Skeletal muscle satellite cell (primary cell): ENCODE results near the gene LRMDA.

ENCODE experiments used
- H3K27me3 ChIP-seq: 2 replicates; pipeline ENCODE4 v1.7.0; 2013; ENCODE audit warnings: low read length; ENCODE audit not compliant: control insufficient read depth, insufficient read depth
- H3K36me3 ChIP-seq: 2 replicates; pipeline ENCODE4 v1.7.0; 2013; ENCODE audit warnings: mild to moderate bottlenecking, control low read depth, low read length; ENCODE audit not compliant: insufficient read depth
- H3K4me1 ChIP-seq: 2 replicates; pipeline ENCODE4 v1.7.0; 2013; ENCODE audit warnings: low read length; ENCODE audit not compliant: control insufficient read depth, insufficient read depth
- H3K4me2 ChIP-seq: 2 replicates; pipeline ENCODE4 v1.7.0; 2013; ENCODE audit warnings: mild to moderate bottlenecking, low read length
- H3K4me3 ChIP-seq: 2 replicates; pipeline ENCODE4 v1.7.0; 2013; ENCODE audit warnings: low read length
- H3K9ac ChIP-seq: 2 replicates; pipeline ENCODE4 v1.7.0; 2013; ENCODE audit warnings: mild to moderate bottlenecking, low read depth, low read length, moderate library complexity
- H3K9me3 ChIP-seq: replicated peaks from 2 replicates; pipeline ENCODE4 v1.7.0; 2013; ENCODE audit warnings: mild to moderate bottlenecking, control low read depth, low read length

LRMDA gene

DNA sequence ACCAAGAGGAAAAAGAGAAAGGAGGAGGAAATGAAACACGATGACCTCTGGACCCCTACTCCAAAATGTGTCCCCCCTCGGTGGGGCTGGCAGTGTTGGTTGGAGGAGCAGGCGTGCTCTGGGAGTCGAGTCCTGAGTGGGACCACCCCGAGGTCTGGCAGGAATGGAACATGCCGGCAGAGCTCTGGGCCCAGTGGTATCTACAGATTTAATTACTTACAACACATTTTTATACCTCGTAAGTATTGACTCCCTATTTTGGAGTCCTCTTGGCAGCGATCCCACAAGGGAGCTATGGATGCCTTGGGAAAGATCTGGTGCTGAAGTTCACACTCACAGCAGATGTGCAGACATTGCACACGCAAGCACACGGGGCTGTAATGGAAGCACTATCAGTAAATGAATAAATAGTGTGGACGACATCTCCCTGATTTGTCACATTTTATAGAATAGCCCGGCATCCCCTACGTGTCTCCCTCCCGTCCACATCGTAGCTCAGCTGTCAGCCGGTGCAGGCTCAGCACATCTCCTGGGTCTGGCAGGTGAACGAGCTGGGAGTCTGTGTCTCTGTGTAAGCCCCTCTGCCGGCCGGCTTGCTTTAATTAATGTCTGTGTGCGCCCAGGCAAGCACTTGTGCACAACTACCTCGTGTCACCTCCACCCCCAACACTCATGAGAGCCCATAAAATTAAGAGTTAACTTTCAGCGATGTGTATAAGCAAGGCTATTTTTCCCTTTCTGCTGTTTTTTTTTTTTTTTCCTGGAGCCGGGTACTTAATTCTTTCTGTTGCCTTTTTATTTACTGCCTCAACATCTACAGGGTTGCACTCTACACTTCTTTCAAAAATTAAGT is 603.2 kb downstream of the LRMDA start:
- H3K4me2 ChIP-seq = no peak overlapping the region
- H3K36me3 ChIP-seq = no peaks in the 10 kb centered on the region
- no peak overlapping the region for H3K9ac ChIP-seq
- no peak overlapping the region for H3K4me3 ChIP-seq
- no peaks in the 10 kb centered on the region for H3K4me1 ChIP-seq
- H3K9me3 ChIP-seq = no peaks in the 10 kb centered on the region
- H3K27me3 ChIP-seq = no peaks in the 10 kb centered on the region

DNA sequence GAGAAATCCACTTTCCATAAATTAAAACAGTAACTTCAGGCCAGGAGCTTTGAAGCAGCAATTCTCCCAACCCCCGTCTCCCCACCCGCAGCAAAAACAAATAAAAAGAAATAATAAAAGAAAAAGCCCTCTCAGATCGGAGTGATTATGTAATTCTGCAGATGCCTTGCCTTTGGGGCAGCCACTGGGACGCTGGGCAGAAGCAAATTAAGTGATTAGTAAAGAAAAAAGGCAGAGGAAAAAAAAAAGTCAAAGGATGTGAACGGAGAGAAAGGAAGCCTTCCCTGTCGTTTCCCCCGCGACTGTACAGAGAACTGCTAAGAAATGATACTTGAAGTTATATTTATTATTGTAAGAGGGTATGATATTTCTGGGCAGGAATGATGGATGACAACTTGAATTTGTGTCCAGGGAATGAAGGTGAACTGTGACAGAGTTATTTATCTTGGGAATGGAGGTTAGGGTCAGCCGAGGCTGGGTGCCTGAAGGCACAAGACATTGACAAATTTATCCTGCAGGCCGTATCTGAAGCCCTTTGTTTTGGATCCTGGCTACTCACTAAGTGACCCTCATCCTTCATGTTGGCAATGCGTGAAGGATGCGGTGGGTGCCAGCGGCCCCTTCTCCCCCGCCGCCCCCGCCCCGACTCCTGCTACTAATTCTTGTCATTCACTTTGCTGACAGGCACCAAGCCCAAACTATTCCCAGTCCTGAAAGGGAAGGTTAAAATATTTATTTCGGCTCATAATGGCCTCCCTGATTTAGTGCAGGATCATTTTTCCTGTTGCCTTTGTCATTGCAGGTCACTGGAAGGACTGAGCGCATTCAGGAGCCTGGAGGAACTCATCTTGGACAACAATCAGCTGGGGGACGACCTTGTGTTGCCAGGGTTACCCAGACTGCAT is 604.0 kb downstream of the LRMDA start:
- H3K4me3 ChIP-seq = no peak overlapping the region
- H3K4me1 ChIP-seq = no peaks in the 10 kb centered on the region
- H3K36me3 ChIP-seq = no peaks in the 10 kb centered on the region
- H3K9ac ChIP-seq = no peak overlapping the region
- H3K4me2 ChIP-seq = no peak overlapping the region
- no peaks in the 10 kb centered on the region for H3K27me3 ChIP-seq
- H3K9me3 ChIP-seq = no peaks in the 10 kb centered on the region

DNA sequence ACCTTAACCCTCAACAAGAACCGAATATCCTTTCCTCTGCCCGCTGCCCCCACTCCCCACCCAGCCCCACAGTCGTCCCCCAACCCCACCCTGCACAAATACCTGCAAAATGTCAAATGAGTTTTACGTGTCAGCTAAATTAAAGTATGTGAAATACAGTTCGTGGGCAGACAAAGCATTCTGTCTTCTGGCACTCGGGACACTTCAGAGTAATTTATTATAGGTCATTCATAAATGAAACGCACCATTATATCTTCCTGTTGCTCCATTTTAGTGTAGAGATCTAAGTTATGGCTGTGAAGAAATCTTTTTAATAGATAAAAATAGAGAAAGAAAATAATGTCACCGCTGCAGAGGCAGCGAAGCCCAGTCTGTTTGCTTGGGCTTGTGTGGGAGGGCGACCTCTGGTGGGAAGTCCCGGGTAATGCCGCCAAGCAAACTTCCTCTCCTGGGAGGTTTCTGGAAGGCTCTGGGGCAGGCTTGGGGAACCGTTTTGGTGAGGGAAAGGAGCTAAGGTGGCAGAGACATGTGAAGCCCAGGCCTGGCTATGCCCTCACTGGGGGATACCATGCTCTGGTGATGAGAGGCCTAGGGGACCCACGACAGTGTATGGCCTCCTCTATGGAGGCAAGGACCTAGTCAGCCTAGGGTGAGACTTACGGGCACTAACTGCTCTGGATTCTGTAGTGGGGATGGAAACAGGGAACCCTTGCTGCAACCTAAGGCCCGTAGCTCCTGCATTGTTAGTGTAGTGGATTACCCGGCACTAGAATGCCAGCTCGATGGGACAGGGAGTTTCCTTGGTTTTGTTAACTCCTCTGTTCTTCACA is 604.9 kb downstream of the LRMDA start:
- Histone ChIP-seq H3K4me2 (peak overlapping the region; percentile 65), H3K9me3 (no peaks in the 10 kb centered on the region), H3K4me3 (no peak overlapping the region), H3K36me3 (no peaks in the 10 kb centered on the region), H3K9ac (no peak overlapping the region), H3K4me1 (no peaks in the 10 kb centered on the region), H3K27me3 (no peaks in the 10 kb centered on the region)

DNA sequence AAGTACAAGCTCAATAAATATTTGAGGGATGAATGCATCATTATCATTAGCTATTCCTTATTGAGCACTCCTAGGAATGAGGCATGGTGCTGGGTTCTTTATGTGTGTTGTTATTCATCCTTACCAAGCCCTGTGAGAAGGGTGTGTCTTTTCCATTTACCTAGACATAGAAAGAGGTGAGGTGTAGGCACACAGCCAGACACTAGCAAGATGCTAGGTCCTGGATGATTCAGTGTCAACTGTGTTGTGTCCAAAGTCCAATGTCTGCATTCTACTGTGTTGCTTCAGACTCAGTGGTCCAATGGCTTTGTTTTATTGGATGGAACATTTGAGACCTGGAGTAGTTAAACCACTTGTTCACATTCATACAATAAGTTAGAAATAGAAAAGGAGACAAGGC is 605.5 kb downstream of the LRMDA start:
- Histone ChIP-seq H3K4me1 (no peaks in the 10 kb centered on the region), H3K4me3 (no peak overlapping the region), H3K9me3 (no peaks in the 10 kb centered on the region), H3K4me2 (no peak overlapping the region), H3K27me3 (peaks cover 1% of the 10 kb centered on the region), H3K36me3 (no peaks in the 10 kb centered on the region), H3K9ac (no peak overlapping the region)

DNA sequence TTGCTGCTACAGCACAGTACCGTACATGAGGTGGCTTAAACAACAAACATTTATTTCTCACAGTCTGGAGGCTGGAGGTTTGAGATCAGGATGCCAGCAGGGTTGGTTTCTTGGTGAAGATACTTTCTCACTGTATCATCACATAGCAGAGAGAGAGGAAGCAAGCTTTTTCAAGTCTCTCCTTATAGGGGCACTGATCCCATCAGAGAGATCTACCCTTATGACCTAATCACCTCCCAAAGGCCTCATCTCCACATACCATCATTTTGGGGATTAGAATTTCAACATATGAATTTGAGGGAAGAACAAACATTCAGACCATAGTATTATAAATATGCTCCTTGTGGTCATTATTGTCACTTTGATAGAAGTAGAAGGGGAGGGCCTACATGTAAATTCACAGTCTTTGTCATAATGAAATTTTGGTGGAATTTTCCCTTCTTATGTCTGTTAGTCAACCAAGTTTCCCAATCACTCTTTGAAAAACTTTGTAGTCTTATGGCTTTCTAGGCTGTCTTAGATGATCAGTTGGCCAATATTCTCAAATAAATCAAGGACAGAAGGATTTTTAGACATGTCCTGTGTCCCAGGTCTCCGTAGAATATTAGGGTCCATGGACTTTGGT is 606.2 kb downstream of the LRMDA start:
- no peak overlapping the region for H3K4me3 ChIP-seq
- H3K9ac ChIP-seq = no peak overlapping the region
- H3K9me3 ChIP-seq = no peaks in the 10 kb centered on the region
- H3K4me1 ChIP-seq = no peaks in the 10 kb centered on the region
- H3K4me2 ChIP-seq = no peak overlapping the region
- no peaks in the 10 kb centered on the region for H3K36me3 ChIP-seq
- H3K27me3 ChIP-seq = peaks cover 5% of the 10 kb centered on the region

DNA sequence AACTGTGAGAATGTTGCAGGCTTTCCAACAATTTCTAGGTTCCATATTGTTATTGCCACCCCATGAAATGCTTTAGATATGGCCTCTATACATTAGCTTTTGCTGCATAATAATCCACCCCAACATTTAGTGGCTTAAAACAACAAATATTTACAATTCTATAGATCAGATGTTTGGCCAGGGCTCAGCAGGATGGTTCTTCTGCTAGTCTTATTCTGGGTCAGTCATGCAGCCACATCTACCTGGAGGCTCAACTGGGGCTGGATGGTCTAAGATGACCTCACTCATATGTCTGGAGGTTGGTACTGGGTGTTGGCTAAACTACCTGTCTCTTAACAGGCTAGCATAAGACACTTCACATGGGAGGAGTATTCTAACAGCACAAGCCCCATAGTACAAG is 607.3 kb downstream of the LRMDA start:
- H3K27me3 ChIP-seq = peaks cover 5% of the 10 kb centered on the region
- H3K4me1 ChIP-seq = no peaks in the 10 kb centered on the region
- H3K4me3 ChIP-seq = no peak overlapping the region
- H3K9ac ChIP-seq = no peak overlapping the region
- no peaks in the 10 kb centered on the region for H3K36me3 ChIP-seq
- H3K4me2 ChIP-seq = no peak overlapping the region
- no peaks in the 10 kb centered on the region for H3K9me3 ChIP-seq

DNA sequence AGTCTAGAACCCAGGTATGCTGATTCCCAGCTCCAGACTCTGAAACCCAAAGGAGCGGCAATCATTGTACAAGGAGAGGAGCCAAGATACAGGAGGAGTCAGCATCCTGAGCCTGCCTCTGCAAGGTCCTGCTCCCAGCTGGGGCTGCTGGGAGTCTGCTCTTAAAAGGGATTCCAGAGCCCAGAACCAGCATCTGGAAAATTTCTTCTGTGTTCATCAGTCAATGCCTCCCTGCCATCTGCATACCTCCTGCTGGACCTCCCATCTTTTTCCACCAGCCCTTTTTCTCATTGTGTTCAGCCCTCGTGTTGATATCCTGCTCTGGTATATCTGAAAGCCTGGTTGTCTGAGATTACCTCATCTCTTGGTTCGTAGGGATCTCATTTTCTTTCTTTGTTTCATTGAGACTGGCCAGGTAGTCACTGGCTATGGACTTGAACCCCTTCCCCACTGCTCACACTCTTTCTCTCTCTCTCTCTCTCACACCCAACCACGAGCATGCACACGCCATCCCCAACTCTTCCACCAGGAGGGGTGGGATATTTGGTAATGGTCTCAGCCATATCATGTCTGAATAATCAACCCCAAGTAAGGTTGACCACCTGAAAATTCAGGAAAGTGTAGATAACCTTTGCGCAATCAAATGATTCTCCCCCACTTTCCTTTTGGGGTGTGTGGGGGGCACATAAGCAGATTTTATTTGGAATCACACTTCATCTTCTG is 608.8 kb downstream of the LRMDA start:
- no peaks in the 10 kb centered on the region for H3K4me1 ChIP-seq
- H3K9me3 ChIP-seq = no peaks in the 10 kb centered on the region
- no peak overlapping the region for H3K4me2 ChIP-seq
- no peak overlapping the region for H3K4me3 ChIP-seq
- H3K36me3 ChIP-seq = no peaks in the 10 kb centered on the region
- peaks cover 14% of the 10 kb centered on the region for H3K27me3 ChIP-seq
- no peak overlapping the region for H3K9ac ChIP-seq

DNA sequence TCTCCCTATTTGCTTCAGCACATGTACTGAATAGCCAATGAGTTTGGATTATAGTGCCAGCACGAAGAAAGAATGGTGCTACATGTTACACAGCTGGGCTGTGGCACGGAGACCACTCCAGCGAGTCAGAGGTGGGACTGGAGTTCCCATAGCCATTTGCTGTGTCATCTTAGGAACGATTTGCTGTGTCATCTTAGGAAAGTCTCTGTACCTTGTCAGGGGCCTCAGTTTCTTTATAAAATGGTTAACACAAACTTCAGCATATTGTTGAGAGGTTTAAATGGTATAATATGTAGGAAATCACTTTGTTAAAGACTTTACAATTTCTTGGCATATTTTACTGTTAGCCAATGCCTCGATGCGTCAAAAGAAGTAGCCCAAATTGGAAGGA is 609.4 kb downstream of the LRMDA start:
- H3K4me2 ChIP-seq = no peak overlapping the region
- peaks cover 20% of the 10 kb centered on the region for H3K27me3 ChIP-seq
- H3K9me3 ChIP-seq = no peaks in the 10 kb centered on the region

DNA sequence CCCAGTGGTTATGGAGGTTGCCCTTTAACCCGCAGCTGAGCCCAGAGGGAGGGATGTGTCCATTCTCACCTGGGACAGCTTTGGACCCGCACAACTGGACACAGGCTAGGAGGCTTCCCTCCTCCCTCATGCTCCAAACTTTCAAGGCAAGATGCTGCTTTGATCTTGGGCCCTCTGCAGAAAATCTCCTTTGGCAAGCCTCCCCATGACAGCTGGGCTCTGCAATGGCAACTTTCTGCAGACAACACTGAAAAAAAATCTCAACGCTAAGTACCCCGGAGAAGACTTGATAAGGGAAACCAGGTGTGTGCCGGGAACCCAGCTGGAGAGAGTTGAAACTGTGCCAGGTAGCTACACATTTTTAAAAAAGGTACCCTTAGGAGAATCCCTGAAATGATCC is 610.1 kb downstream of the LRMDA start:
- H3K4me1 ChIP-seq = no peaks in the 10 kb centered on the region
- H3K36me3 ChIP-seq = no peaks in the 10 kb centered on the region
- peaks cover 24% of the 10 kb centered on the region for H3K27me3 ChIP-seq
- H3K9ac ChIP-seq = no peak overlapping the region
- no peak overlapping the region for H3K4me2 ChIP-seq
- no peaks in the 10 kb centered on the region for H3K9me3 ChIP-seq
- H3K4me3 ChIP-seq = no peak overlapping the region

More for the DNA sequence above, 609.4 kb downstream of the LRMDA start:
- H3K4me3 ChIP-seq = no peak overlapping the region
- H3K36me3 ChIP-seq = no peaks in the 10 kb centered on the region
- no peak overlapping the region for H3K9ac ChIP-seq
- no peaks in the 10 kb centered on the region for H3K4me1 ChIP-seq

DNA sequence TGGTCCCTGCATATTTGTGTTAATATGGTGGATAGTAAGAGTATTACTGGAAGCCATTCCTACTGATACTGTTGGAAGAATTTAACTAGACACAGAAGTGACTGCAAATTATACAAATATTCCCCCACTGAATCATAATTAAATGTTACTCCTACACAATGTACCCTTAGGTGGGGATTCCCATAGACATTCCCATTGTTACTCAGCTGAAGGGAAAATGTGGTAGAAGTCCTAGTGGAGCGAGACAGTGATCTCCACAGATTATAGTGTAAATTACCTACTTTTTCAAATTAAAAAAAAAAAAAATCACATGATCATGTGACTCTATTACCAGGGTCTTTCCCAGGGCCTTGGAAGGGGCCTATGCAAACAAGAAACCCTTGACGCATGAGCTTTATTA is 611.8 kb downstream of the LRMDA start:
- no peaks in the 10 kb centered on the region for H3K4me1 ChIP-seq
- H3K36me3 ChIP-seq = no peaks in the 10 kb centered on the region
- H3K9me3 ChIP-seq = no peaks in the 10 kb centered on the region
- H3K4me2 ChIP-seq = no peak overlapping the region
- H3K9ac ChIP-seq = no peak overlapping the region
- H3K27me3 ChIP-seq = peaks cover 30% of the 10 kb centered on the region
- no peak overlapping the region for H3K4me3 ChIP-seq
